HG02571 (cell line): ENCODE results near the gene BOD1.

ENCODE experiments used
- ATAC-seq: cut with Tn5 transposase; IDR thresholded peaks from one replicate; pipeline ENCODE4 v1.9.1; 2021; ENCODE audit warnings: mild to moderate bottlenecking, moderate library complexity; ENCODE audit not compliant: unreplicated experiment

Gene BOD1

GRCh38 chr5:173581408-173582215, 34.8 kb downstream of the BOD1 start:
- no peak for ATAC-seq

DNA sequence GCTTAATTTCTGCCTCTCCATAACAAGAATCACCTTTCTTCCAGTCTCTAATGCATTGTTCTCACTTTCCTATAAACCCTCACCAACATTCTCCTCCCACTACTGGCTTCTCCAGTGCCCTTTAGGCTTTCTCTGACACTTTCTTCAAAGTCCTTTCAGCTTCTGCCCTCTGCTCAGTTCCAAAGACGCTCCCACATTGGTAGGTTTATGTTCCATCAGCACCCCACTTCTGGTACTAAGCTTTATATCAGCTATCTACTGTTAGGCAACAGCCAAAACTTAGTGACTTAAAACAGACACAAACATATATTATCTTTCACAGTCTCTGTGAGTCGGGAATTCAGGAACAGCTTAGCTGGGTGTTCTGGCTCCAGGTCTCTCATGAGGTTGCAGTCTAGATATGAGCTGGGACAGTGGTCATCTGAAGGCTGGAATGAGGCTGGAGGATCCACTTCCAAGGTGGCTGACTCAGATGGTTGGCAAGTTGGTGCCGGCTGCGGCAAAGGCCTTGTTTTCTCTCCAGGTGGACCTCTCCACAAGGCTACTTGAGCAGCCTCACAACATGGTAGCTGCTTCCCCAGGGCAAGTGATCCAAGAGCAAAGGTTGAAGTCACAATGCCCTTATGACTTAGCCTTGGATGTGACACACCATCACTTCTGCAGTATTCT, 37.4 kb downstream of the BOD1 start:
- no peak for ATAC-seq

GRCh38 chr5:173577817-173578216, 38.6 kb downstream of the BOD1 start:
- ATAC-seq, result no peak

DNA sequence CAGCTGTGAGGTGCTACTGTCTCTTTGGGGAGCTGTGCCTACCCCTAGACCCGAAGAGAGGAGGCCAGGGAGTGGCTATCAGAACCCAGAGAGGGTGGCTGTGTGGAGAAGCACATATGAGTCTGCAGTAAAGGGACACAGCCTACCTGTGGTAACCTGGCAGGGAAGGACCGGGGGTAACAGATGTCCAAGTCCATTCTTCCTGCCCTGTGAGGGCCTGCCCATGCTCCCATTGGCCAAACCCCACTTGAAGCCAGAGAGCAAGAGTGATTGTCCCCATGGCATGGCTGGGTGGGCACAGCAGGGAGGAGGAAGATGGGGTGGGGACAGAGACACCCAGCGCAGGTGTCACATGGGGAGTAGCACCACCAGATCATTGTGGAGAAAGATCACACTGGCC, 39.3 kb downstream of the BOD1 start:
- no peak for ATAC-seq

GRCh38 chr5:173575985-173576384, 40.5 kb downstream of the BOD1 start:
- no peak for ATAC-seq

GRCh38 chr5:173574983-173575382, 41.5 kb downstream of the BOD1 start:
- no peak for ATAC-seq

GRCh38 chr5:173573126-173573960, 43.1 kb downstream of the BOD1 start:
- ATAC-seq, result peak; percentile 54

GRCh38 chr5:173572431-173573125, 43.9 kb downstream of the BOD1 start:
- no peak for ATAC-seq

- ATAC-seq, result no peak
These were observed 45.9 kb downstream of the BOD1 start for GRCh38 chr5:173570321-173571090.

- no peak for ATAC-seq
These were observed 47.7 kb downstream of the BOD1 start for GRCh38 chr5:173568703-173569102.

DNA sequence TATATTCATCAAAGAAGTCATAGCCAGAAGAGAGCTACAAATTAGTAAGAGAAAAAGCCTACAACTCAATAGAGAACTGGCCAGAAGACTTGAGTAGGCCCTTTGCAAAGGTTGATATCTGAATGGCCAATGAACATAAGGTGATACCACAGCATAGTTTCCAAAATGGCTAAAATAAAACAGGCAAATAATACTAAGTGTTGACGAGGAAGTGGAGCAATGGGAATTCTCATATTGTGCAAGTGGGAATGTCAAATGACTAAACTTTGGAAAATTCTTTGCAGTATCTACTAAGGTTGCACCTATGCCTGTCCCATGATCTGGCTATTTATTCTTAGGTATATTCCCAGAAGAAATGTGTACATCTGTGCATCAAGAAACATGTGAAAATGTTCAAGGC, 48.3 kb downstream of the BOD1 start:
- no peak for ATAC-seq

GRCh38 chr5:173567548-173567947, 48.9 kb downstream of the BOD1 start:
- no peak for ATAC-seq

DNA sequence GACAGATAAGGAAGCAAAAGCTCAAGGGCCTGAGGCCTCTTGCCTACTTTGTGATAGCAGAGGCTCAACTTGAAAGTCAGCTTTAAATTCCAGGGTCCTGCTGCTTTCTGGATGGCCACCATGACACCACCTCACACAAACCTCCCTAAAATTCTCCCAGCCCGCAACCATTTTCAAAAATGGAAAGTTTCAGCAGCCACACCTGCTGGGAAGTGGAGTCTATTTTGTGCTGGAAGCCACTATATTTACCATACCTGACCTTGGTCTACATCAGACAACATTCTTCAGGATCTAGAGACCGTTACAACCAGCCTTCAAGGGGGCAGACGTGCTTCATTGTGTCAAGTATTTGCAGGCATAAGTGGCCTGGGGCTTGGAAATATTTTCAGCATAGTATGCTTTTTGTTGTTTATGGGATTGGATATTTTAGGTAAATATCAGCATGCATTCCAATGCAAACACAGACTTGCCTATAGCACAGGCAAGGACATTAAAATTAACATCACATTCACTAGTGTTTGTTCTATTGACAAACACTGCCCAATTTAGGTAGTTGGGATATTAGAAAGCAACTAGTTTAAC, 50.9 kb downstream of the BOD1 start:
- ATAC-seq, result no peak

DNA sequence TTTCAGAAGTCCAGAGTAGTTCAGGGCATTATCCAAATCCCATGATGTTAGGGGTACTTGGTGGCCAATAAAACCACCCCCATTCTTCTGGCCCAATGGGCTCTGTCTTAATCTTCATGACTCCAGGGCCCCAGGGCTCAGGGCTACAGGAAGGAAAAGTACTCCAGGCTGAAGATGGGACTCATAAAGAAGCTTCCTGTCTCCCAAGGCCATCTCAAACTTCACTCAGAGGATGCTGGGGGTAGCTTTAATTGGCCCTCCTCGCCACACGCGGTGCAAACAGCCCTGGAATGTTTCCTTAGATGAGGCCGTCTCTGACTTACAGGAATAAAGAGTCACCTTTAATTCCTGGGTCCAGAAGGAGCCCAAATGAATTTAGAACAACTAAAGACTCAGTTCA, 52.3 kb downstream of the BOD1 start:
- ATAC-seq, result no peak

GRCh38 chr5:173563246-173563645, 53.2 kb downstream of the BOD1 start:
- no peak for ATAC-seq

GRCh38 chr5:173562451-173562850, 54.0 kb downstream of the BOD1 start:
- no peak for ATAC-seq
